HG03521 (cell line): Measurements from ENCODE around the gene SLC25A3.
A peak's percentile ranks its signal among the peaks of the same experiment; 100 is the strongest.
"Not testable (repeated sequence)": the region's sequence is repeated elsewhere in the genome, so short reads cannot be mapped to it uniquely, and the experiment has no call there.

Source experiments
- ATAC-seq: cut with Tn5 transposase; IDR thresholded peaks from one replicate; pipeline ENCODE4 v1.9.1; 2021; ENCODE audit warnings: mild to moderate bottlenecking, moderate library complexity; ENCODE audit not compliant: unreplicated experiment

SLC25A3 gene

DNA sequence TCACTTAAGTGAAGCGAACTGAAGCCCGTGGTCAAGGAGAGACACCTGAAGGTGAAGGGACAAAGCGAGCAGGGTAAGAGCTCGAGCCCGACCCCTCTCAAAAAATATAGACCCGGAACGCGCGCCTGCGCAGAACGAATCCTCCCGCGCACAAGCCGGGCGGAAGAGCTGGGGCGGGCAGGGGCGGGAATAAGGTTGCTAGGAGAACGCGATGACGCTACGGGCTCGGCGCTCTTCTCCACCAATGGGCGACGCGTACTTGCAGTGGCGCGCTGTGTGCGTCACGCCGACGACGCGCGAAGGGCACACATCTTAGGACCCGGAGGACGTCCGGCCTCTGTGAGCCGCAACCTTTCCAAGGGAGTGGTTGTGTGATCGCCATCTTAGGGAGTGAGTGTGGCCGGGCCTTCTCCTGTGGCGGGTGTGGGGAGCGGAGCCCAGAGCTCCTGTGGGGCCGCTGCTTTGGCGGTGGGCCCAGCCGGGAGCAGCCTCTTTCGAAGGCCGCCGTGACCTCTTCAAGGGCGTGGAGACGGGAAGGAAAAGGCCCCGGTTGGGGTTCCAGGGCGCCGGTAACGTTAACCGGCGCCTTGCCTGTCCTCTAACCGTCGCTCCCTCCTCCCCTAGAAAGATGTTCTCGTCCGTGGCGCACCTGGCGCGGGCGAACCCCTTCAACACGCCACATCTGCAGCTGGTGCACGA, at the start of gene SLC25A3:
TSS of gene SLC25A3 (plus strand) at position 336 of the 699 bp plus-strand sequence. CDS start at position 629, 293 bp downstream.
- peak; percentile 99 for ATAC-seq

DNA sequence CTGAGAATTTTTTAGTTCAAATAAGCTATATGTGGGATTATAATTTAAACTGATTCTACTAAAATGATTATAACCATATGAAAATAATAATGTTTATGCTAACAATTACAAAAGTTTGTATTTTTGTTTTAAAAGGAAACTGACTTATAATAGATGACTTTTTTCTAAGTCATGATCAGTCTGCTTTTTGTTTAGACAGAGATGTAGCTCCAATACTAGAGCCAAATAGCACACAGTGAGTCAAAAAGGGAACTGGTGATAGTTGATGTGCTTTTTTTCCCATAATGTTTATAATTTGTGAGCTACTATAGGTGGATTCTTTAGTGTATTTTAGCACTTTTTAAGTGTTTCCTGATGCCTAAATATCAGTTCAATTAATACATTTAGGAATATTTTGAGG, 49.8 kb upstream of the SLC25A3 start:
- ATAC-seq: no peak

GRCh38 chr12:98544751-98545150, 48.7 kb upstream of the SLC25A3 start:
- ATAC-seq: no peak

- no peak for ATAC-seq
Measured at GRCh38 chr12:98549371-98550110, 43.9 kb upstream of the SLC25A3 start.

DNA sequence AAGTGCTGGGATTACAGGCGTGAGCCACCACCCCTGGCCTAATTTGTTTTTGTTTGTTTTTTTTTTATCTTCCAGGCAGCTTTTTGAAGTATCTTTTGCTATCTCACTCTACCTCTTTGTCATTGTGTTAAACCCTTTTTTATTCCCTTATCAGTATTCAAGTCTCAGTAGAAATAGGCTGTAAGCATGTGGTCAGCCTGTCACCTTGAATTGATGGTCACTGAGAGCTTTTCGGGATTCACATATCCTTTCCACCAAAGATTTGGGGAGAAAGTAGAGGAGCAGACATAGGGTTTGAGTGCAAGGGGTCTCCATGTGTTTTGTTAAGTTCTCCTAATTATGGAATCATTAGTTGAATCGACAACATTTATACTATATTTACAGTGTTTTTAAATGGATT, 41.7 kb upstream of the SLC25A3 start:
- ATAC-seq: no peak

- ATAC-seq: not testable (repeated sequence)
Measured at GRCh38 chr12:98558097-98558496, 35.4 kb upstream of the SLC25A3 start.

DNA sequence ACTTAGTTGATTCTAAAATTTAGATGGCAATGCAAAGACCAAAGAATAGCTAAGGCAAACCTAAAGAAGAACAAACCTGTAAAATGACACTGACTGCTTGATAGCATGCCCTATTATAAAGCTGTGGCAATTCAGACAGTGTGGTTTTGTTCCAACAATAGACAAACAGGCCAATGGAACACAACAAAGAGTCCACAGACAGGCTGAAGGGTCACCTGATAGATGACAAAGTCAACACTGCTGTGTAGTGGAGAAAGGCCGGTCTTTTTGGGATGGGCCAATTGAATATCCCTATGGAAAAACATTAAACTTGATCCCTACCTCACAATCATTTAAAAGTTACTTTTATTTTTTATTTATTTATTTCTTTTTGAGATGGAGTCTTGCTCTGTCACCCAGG, 33.8 kb upstream of the SLC25A3 start:
- ATAC-seq: no peak

GRCh38 chr12:98561846-98562245, 31.6 kb upstream of the SLC25A3 start:
- no peak for ATAC-seq

DNA sequence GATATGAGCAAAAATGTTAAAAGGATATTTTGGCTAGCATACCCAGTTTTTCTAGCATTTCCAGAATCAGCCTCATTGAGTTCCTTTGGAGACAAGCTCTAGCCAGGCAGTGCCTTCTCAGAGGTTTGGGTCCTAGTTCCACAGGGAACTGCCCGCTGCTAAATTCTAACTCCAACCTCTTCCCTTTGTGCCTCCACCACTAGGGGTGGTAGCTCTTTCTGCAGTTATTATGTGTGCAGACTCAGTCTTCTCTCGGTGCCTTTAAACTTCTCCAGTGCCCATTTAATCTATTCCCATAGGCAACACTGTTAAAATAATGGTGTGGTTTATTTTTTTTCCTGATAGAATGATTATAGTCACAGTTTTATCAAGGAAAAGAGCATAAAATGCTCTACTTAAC, 21.5 kb upstream of the SLC25A3 start:
- ATAC-seq: no peak

GRCh38 chr12:98574110-98574509, 19.4 kb upstream of the SLC25A3 start:
- no peak for ATAC-seq

DNA sequence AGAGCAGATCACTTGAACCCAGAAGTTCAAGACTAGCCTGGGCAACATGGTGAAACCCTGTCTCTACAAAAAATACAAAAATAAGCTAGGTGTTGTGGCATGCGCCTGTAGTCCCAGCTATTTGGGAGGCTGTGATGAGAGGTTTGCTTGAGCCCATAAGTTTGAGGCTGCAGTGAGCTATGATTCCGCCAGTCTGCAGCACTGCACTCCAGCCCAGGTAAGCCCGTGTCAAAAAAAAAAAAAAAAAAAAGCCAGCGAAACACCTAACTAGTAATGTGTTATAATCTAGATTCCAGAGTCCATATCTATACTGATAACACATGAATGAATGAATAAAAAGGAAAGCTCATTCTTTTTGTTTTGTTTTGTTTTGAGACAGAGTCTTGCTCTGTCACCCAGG, 18.5 kb upstream of the SLC25A3 start:
- no peak for ATAC-seq

- not testable (repeated sequence) for ATAC-seq
Measured at GRCh38 chr12:98576795-98577194, 16.7 kb upstream of the SLC25A3 start.

GRCh38 chr12:98578392-98578791, 15.1 kb upstream of the SLC25A3 start:
- no peak for ATAC-seq

DNA sequence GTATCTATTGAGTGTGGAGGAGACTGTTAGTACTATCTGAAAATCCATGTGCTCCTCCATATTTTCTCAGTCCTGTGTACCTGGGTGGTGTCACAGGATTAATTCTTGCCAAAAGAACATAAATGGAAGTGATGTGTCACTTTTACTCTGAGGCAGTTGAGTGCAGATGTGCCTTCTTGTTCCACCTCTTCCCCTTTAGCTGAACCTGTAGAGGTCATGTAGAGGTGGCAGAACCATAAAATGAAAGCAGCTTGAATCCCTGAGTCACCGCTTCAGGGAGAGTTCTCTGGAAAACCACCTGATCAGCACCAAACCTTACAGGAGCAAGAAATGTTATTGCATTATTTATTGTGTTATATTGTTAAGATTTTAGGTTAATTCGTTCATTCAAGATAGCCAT, 14.7 kb upstream of the SLC25A3 start:
- no peak for ATAC-seq

GRCh38 chr12:98579347-98579746, 14.1 kb upstream of the SLC25A3 start:
- ATAC-seq: no peak

DNA sequence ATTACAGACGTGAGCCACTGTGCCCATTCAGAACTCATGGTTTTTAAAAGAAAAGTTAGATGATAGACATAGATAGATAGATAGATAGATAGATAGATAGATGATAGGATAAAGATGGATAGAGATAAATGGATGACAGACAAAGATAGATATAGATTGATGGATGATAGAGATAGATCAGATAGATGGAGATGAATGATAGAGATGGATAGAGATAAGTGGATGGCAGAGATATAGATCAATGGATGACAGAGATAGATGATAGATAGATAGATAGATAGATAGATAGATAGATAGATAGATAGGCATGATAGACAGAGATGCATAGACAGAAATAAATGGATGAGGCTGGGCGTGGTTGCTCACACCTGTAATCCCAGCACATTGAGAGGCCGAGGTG, 13.7 kb upstream of the SLC25A3 start:
- no peak for ATAC-seq

GRCh38 chr12:98580695-98581094, 12.8 kb upstream of the SLC25A3 start:
- ATAC-seq: no peak

- no peak for ATAC-seq
Measured at GRCh38 chr12:98581101-98581500, 12.4 kb upstream of the SLC25A3 start.

DNA sequence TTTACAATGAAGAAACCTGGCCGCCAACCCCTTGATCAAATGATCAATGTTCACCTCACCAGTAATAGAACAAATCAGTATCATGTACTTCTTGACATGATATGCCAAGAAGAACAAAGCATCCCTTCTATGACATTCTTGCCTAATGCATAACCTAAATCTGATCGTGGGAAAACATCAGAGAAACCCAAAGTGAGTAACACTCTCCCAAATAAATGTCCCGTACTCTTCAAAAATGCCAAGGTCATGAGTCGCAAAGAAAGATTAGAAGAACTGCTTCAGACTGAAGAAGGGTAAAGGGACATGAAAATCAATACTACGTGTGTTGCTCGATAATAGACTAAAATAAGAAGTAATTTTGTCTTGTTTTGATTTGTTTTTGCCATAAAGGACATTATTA, 11.4 kb upstream of the SLC25A3 start:
- ATAC-seq: no peak

DNA sequence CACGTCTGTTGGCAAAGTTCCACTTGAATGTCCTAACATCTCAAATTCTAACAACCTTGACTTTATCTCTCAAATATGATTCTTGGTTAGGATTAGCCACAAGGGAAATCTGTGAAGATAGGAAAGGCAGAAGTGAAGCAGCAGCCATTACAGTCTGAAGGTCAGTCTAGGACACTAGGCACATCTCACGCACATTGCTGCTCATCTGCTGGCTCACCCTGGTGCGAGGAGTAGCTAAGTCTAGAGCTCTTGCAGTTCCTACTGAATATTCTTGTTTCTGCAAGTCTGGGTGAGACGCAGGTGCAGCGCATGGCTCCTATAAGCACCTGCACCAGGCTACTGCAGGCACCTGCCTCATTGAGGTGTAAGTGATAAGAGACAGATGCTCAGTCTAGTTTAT, 6.4 kb upstream of the SLC25A3 start:
- no peak for ATAC-seq

DNA sequence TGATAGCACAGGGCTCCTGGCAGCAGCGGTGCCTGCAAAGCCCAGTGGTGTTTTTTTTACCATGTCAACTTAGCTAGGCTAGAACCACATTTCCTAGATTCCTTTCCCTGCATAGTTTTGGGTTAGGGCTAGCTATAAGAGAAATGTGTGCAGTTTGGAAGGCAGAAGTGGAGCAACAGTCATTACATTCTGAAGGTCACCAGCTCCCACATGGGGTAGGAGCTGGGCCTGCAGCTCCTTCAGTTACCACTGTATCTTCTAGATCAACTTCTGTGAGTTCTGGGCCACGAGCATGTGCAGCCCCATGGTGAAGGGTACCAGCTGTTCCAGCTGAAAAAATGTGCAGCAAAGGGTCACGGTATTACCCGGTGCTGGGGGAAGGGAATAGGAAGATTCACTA, 2.3 kb upstream of the SLC25A3 start:
- ATAC-seq: no peak

GRCh38 chr12:98592825-98593322, 612 bp upstream of the SLC25A3 start:
- no peak for ATAC-seq
